Panc1 (cell line): ENCODE measurements around the gene ZNF771.

ENCODE experiments used
- POLR2AphosphoS5 ChIP-seq: IDR thresholded peaks from 2 replicates; pipeline ENCODE4 v1.6.1; 2012; ENCODE audit warnings: mild to moderate bottlenecking, low read depth, low read length, moderate library complexity
- TF ChIP-seq, protein P1 (sequence below): fragments of 450-650 bp; IDR thresholded peaks from 2 replicates; pipeline ENCODE4 v1.5.1; 2017; ENCODE audit warnings: mild to moderate bottlenecking

DNA sequence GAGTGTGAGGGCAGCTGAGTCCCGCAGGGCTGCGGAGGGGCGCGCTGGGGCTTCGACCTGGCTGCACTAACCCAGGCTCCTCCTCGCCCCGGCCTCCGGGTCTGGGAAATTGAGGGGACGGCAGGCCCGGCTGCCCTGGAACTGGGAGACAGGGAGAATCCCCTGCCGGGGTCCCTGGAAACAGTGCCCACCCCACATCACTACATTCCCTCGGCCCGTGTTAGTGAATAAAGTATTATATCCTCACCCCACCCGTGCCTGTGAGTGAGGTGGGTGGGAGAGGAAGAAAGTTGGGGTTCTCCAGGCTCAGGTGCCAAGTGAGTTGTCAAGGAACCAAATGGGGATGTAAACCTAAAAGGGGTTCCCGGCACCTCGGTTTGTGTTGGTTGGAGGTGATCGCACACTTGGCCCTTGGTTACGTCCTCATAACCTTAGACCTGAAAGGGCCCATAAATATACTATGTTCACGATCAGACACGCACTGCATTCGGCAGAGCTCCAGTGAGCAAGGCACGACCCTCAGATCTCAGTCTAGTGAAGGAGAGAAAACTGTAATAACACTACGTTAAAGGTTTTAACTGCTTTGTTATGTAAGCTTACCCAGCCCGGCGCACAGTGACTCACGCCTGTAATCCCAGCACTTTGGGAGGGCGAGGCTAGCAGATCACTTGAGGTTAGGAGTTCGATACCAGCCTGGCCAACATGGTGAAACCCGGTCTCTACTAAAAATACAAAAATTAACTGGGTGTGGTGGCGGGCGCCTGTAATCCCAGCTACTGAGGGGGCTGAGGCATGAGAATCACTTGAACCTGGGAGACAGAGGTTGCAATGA lies 11.2 kb downstream of the ZNF771 start:
- TF ChIP-seq, protein P1, sequence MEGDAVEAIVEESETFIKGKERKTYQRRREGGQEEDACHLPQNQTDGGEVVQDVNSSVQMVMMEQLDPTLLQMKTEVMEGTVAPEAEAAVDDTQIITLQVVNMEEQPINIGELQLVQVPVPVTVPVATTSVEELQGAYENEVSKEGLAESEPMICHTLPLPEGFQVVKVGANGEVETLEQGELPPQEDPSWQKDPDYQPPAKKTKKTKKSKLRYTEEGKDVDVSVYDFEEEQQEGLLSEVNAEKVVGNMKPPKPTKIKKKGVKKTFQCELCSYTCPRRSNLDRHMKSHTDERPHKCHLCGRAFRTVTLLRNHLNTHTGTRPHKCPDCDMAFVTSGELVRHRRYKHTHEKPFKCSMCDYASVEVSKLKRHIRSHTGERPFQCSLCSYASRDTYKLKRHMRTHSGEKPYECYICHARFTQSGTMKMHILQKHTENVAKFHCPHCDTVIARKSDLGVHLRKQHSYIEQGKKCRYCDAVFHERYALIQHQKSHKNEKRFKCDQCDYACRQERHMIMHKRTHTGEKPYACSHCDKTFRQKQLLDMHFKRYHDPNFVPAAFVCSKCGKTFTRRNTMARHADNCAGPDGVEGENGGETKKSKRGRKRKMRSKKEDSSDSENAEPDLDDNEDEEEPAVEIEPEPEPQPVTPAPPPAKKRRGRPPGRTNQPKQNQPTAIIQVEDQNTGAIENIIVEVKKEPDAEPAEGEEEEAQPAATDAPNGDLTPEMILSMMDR: no peak
- TF ChIP-seq POLR2AphosphoS5: no peak; the same call in 1 of the 2 replicates
